Measurements from ENCODE around the gene RAMP2.
"Not testable (repeated sequence)": the region's sequence is repeated elsewhere in the genome, so short reads cannot be mapped to it uniquely, and the experiment has no call there.

RAMP2 gene

GRCh38 chr17:42769964-42770363 lies 8.9 kb downstream of the RAMP2 start:
- DNase-seq: not testable (repeated sequence)

- DNase-seq: no peak
These were observed 11.9 kb downstream of the RAMP2 start for GRCh38 chr17:42772945-42773289.

- peak; percentile 48 for DNase-seq
These were observed 12.4 kb downstream of the RAMP2 start, which contains the start of gene VPS25 for GRCh38 chr17:42773290-42774035. VPS25 (plus strand) TSS chr17:42773449; CDS start chr17:42773476, 27 bp downstream.

- no peak for DNase-seq
These were observed 13.2 kb downstream of the RAMP2 start for GRCh38 chr17:42774066-42774745.

- DNase-seq: no peak
These were observed 14.6 kb downstream of the RAMP2 start for GRCh38 chr17:42775534-42776098.

- DNase-seq: no peak
These were observed 17.5 kb downstream of the RAMP2 start for GRCh38 chr17:42778570-42778969.

- no peak for DNase-seq
These were observed 18.4 kb downstream of the RAMP2 start for GRCh38 chr17:42779304-42779935.

GRCh38 chr17:42779936-42780850 lies 19.2 kb downstream of the RAMP2 start, which contains the start of gene WNK4:
WNK4 (plus strand) TSS chr17:42780610; CDS start chr17:42780699, 89 bp downstream.
- DNase-seq: no peak

- DNase-seq: no peak
These were observed 20.0 kb downstream of the RAMP2 start for GRCh38 chr17:42780851-42781638.

GRCh38 chr17:42781639-42782165 lies 20.7 kb downstream of the RAMP2 start:
- DNase-seq: no peak

- DNase-seq: no peak
These were observed 21.4 kb downstream of the RAMP2 start for GRCh38 chr17:42782166-42783061.

- DNase-seq: no peak
These were observed 22.2 kb downstream of the RAMP2 start for GRCh38 chr17:42783062-42783790.

- no peak for DNase-seq
These were observed 22.7 kb downstream of the RAMP2 start for GRCh38 chr17:42783791-42784138.

- DNase-seq: no peak
These were observed 23.4 kb downstream of the RAMP2 start for GRCh38 chr17:42784409-42784808.

GRCh38 chr17:42784811-42785592 lies 24.0 kb downstream of the RAMP2 start:
- DNase-seq: no peak

GRCh38 chr17:42787266-42787665 lies 26.2 kb downstream of the RAMP2 start:
- DNase-seq: no peak

GRCh38 chr17:42791948-42792347 lies 30.9 kb downstream of the RAMP2 start:
- no peak for DNase-seq

- DNase-seq: no peak
These were observed 31.5 kb downstream of the RAMP2 start for GRCh38 chr17:42792545-42792944.

GRCh38 chr17:42795061-42795460 lies 34.0 kb downstream of the RAMP2 start:
- no peak for DNase-seq

All from NCI-H2107 (cell line).